GM13976 (cell line): ENCODE results near the gene RPRD1B.

Experiments used
- DNase-seq: peaks from one replicate; pipeline ENCODE4 v3.0.0; 2012; ENCODE audit warnings: low spot score
- CTCF ChIP-seq: IDR thresholded peaks from 2 replicates; pipeline ENCODE4 v1.5.1; 2012; ENCODE audit warnings: borderline replicate concordance, mild to moderate bottlenecking; ENCODE audit not compliant: insufficient read depth; ENCODE audit errors: extremely low read depth, missing control alignments, control extremely low read depth
- in situ Hi-C: fragments of 300-500 bp; cut with MboI; formaldehyde crosslinking; loops from one replicate; pipeline ENCODE4 v1.12.0; 2022; ENCODE audit warnings: low sequenced_read_pairs, mixed read lengths, inconsistent platforms; ENCODE audit not compliant: unreplicated experiment

Gene RPRD1B

GRCh38 chr20:38034108-38034649 lies 633 bp downstream of the RPRD1B start:
- no peak for DNase-seq
- in situ Hi-C loops: no loop called here
- TF ChIP-seq CTCF: no peak

- no peak for TF ChIP-seq CTCF
- in situ Hi-C loops: no loop called here
- no peak for DNase-seq
These were observed 1.4 kb downstream of the RPRD1B start for GRCh38 chr20:38034961-38035360.

- TF ChIP-seq CTCF: no peak
- in situ Hi-C loops: no loop called here
- no peak for DNase-seq
These were observed 2.8 kb downstream of the RPRD1B start for GRCh38 chr20:38036366-38036765.

- no peak for DNase-seq
- in situ Hi-C loops: no loop called here
- no peak for TF ChIP-seq CTCF
These were observed 6.7 kb downstream of the RPRD1B start for GRCh38 chr20:38040276-38040675.

GRCh38 chr20:38043512-38044300 lies 10.2 kb downstream of the RPRD1B start:
- DNase-seq: no peak
- in situ Hi-C loops: no loop called here
- TF ChIP-seq CTCF: no peak

- no peak for DNase-seq
- in situ Hi-C loops: no loop called here
- no peak for TF ChIP-seq CTCF
These were observed 11.1 kb downstream of the RPRD1B start for GRCh38 chr20:38044685-38045084.
